HG02970 (cell line): Measurements from ENCODE around the gene LGR4.
A peak's percentile ranks its signal among the peaks of the same experiment; 100 is the strongest.

ENCODE experiments used
- ATAC-seq: cut with Tn5 transposase; IDR thresholded peaks from one replicate; pipeline ENCODE4 v1.9.1; 2021; ENCODE audit warnings: mild to moderate bottlenecking, moderate library complexity, moderate number of reproducible peaks; ENCODE audit not compliant: unreplicated experiment, low FRiP score

Gene LGR4

GRCh38 chr11:27386181-27386845 lies 86.3 kb downstream of the LGR4 start:
- ATAC-seq, result no peak

- ATAC-seq, result no peak
Measured at GRCh38 chr11:27385245-27385644, 87.3 kb downstream of the LGR4 start.

- ATAC-seq, result no peak
Measured at GRCh38 chr11:27384227-27384626, 88.4 kb downstream of the LGR4 start.

- no peak for ATAC-seq
Measured at GRCh38 chr11:27383645-27384044, 88.9 kb downstream of the LGR4 start.

GRCh38 chr11:27381238-27381666 lies 91.3 kb downstream of the LGR4 start:
- no peak for ATAC-seq

- ATAC-seq, result no peak
Measured at GRCh38 chr11:27380771-27381170, 91.8 kb downstream of the LGR4 start.

GRCh38 chr11:27379449-27379848 lies 93.1 kb downstream of the LGR4 start:
- no peak for ATAC-seq

- no peak for ATAC-seq
Measured at GRCh38 chr11:27375370-27375769, 97.2 kb downstream of the LGR4 start.

- no peak for ATAC-seq
Measured at GRCh38 chr11:27373856-27374602, 98.6 kb downstream of the LGR4 start.

GRCh38 chr11:27373392-27373791 lies 99.2 kb downstream of the LGR4 start:
- ATAC-seq, result no peak

GRCh38 chr11:27372164-27372563 lies 100.4 kb downstream of the LGR4 start:
- no peak for ATAC-seq

GRCh38 chr11:27371489-27371888 lies 101.1 kb downstream of the LGR4 start:
- ATAC-seq, result no peak

- no peak for ATAC-seq
Measured at GRCh38 chr11:27370374-27370773, 102.2 kb downstream of the LGR4 start.

- ATAC-seq, result no peak
Measured at GRCh38 chr11:27367881-27368280, 104.7 kb downstream of the LGR4 start.

GRCh38 chr11:27363576-27364117 lies 108.9 kb downstream of the LGR4 start:
- ATAC-seq, result no peak

GRCh38 chr11:27362749-27363575 lies 109.6 kb downstream of the LGR4 start, which contains the start of gene CCDC34:
Gene CCDC34, minus strand, starts transcription at chr11:27363215. Its CDS starts 21 bp downstream, at chr11:27363194.
- peak; percentile 100 for ATAC-seq

GRCh38 chr11:27361649-27362431 lies 110.8 kb downstream of the LGR4 start:
- no peak for ATAC-seq

- no peak for ATAC-seq
Measured at GRCh38 chr11:27358296-27358695, 114.3 kb downstream of the LGR4 start.

- ATAC-seq, result no peak
Measured at GRCh38 chr11:27357250-27357649, 115.3 kb downstream of the LGR4 start.

GRCh38 chr11:27356624-27357222 lies 115.9 kb downstream of the LGR4 start:
- ATAC-seq, result no peak
